K562 (cell line): ENCODE results near the gene MRPL28. TPM values are rescaled to one million over a fixed set of nuclear protein-coding genes. Genes with fewer than 3 reads are reported as not detected.
A peak's percentile ranks its signal among the peaks of the same experiment; 100 is the strongest.

Source experiments
- CHD7 ChIP-seq: fragments of 200-600 bp; sonication (generic); IDR thresholded peaks from one replicate; pipeline ENCODE4 v1.6.1; 2012; ENCODE audit warnings: mild to moderate bottlenecking, low read depth, low read length, inconsistent platforms
- DACH1 ChIP-seq: fragments of 450-650 bp; IDR thresholded peaks from 2 replicates; pipeline ENCODE4 v1.6.1; 2018; ENCODE audit not compliant: partially characterized antibody
- FOS ChIP-seq: IDR thresholded peaks from 3 replicates; pipeline ENCODE4 v1.6.1; 2011; ENCODE audit not compliant: insufficient read length; ENCODE audit errors: extremely low read depth
- FOXK1 ChIP-seq: sonication (generic); formaldehyde crosslinking; IDR thresholded peaks from 2 replicates; pipeline ENCODE4 v1.8.0; 2022; ENCODE audit warnings: missing genetic modification reagents, mild to moderate bottlenecking, borderline replicate concordance
- FUS ChIP-seq: fragments of 200-400 bp; formaldehyde crosslinking; optimal IDR thresholded peaks from 2 replicates; pipeline ENCODE3; 2017; ENCODE audit warnings: low read depth, low read length
- NFYB ChIP-seq: IDR thresholded peaks from 2 replicates; pipeline ENCODE4 v1.6.1; 2011; ENCODE audit warnings: mild to moderate bottlenecking, moderate library complexity; ENCODE audit not compliant: insufficient read length; ENCODE audit errors: extremely low read depth
- NR2C1 ChIP-seq, 2 experiments: fragments of 450-650 bp; IDR thresholded peaks; 2 replicates each; pipeline ENCODE4 v1.6.1; 2017; ENCODE audit warnings: mild to moderate bottlenecking in 2 of 2, antibody characterized with exemption in 1 of 2, inconsistent platforms in 1 of 2, missing compliant biosample characterization in 1 of 2, missing genetic modification characterization in 1 of 2
- PCBP2 ChIP-seq: fragments of 200-400 bp; formaldehyde crosslinking; IDR thresholded peaks from 2 replicates; pipeline ENCODE4 v1.6.1; 2018; ENCODE audit warnings: low read length, low read depth, mild to moderate bottlenecking, moderate library complexity; ENCODE audit not compliant: poor library complexity, severe bottlenecking
- PKNOX1 ChIP-seq: fragments of 450-650 bp; IDR thresholded peaks from 2 replicates; pipeline ENCODE4 v1.6.1; 2016
- RAD51 ChIP-seq: fragments of 450-650 bp; IDR thresholded peaks from 2 replicates; pipeline ENCODE4 v1.7.1; 2016; ENCODE audit warnings: low read depth, mild to moderate bottlenecking, borderline replicate concordance
- USF2 ChIP-seq: sonication (generic); formaldehyde crosslinking; IDR thresholded peaks from 2 replicates; pipeline ENCODE4 v1.5.0; 2020; ENCODE audit warnings: missing genetic modification reagents
- ZNF239 ChIP-seq: fragments of 250-450 bp; sonication (Bioruptor Pico); IDR thresholded peaks from 2 replicates; pipeline ENCODE4 v1.4.0; 2020; ENCODE audit warnings: mild to moderate bottlenecking
- ZNF263 ChIP-seq: sonication (generic); formaldehyde crosslinking; IDR thresholded peaks from 2 replicates; pipeline ENCODE4 v1.8.0; 2022; ENCODE audit warnings: mild to moderate bottlenecking, missing genetic modification reagents, borderline replicate concordance
- ZNF384 ChIP-seq: IDR thresholded peaks from 2 replicates; pipeline ENCODE4 v1.6.1; 2012; ENCODE audit warnings: low read depth, low read length, improper control_type of control experiment
- ZNF57 ChIP-seq: fragments of 450-650 bp; formaldehyde crosslinking; IDR thresholded peaks from 2 replicates; pipeline ENCODE4 v1.4.0; 2020; ENCODE audit warnings: mild to moderate bottlenecking, moderate library complexity
- ZNF717 ChIP-seq: fragments of 250-450 bp; sonication (Bioruptor Pico); IDR thresholded peaks from 2 replicates; pipeline ENCODE4 v1.5.0; 2021
- ZSCAN32 ChIP-seq: fragments of 450-650 bp; formaldehyde crosslinking; IDR thresholded peaks from 2 replicates; pipeline ENCODE4 v1.4.0; 2020; ENCODE audit warnings: mild to moderate bottlenecking, moderate library complexity
- polyA plus RNA-seq, 8 experiments: library from polyadenylated mRNA; depleted of rRNA in 4 of 8; stranded (reverse) in 5 of 8; unstranded in 3 of 8; fragments of >200 nt; fragmentation: Nextera tagmentation in 2 of 8; fragmentation: Illumina TruSeq in 1 of 8; extraction: Ambion mirVana in 2 of 8; extraction: Trizol in 1 of 8; gene quantifications; 2 replicates each; pipeline versions ENCODE4 v1.2.1 to v1.2.3, GENCODE V29; 2011 to 2014; ENCODE audit warnings: inconsistent platforms in 1 of 8, missing spikeins in 1 of 8
- total RNA-seq, 7 experiments: library from RNA; depleted of rRNA in 6 of 7; stranded (reverse); fragments of >200 nt in 6 of 7; fragmentation: Illumina TruSeq in 2 of 7; extraction: Trizol in 2 of 7; gene quantifications; 2 replicates each; pipeline versions ENCODE4 v1.2.1 to v1.2.3, GENCODE V29; 2011 to 2021; ENCODE audit warnings: low replicate concordance in 1 of 7

Gene MRPL28
- total and polyA plus RNA-seq, 9 of the 15 experiments (the other 6 are each of a cell fraction or from before 2014, with no cell fraction given): 2.5 to 323 (median 175) TPM

GRCh38 chr16:336269-336668 lies 34.1 kb downstream of the MRPL28 start (continued):
- TF ChIP-seq CHD7 (no peak), FUS (no peak), DACH1 (no peak), NFYB (no peak), ZNF384 (no peak), ZSCAN32 (CRISPR knock-in tag) (no peak), PKNOX1 (peak; percentile 77), ZNF239 (CRISPR knock-in tag) (no peak), USF2 (CRISPR knock-in tag) (peak; percentile 39; the same call in 1 of the 2 replicates), ZNF57 (CRISPR knock-in tag) (no peak), PCBP2 (no peak), RAD51 (peak; percentile 38; the same call in 1 of the 2 replicates), ZNF717 (CRISPR knock-in tag) (no peak), FOS (no peak), NR2C1 (IDR thresholded peaks at IDR 0.05) (no peak), NR2C1 (tag; IDR thresholded peaks at IDR 0.05) (no peak), FOXK1 (CRISPR knock-in tag) (no peak), ZNF263 (CRISPR knock-in tag) (no peak)
